AG04450 (cell line): Measurements from ENCODE around the gene CCNF. TPM values are rescaled to one million over a fixed set of nuclear protein-coding genes. Genes with fewer than 3 reads are reported as not detected.

ENCODE experiments used
- CTCF ChIA-PET: fragments of 300-600, 350-600 bp; formaldehyde crosslinking; extraction: SDS; loops from one replicate; lab custom pipeline; 2022; ENCODE audit warnings: antibody characterized with exemption, inconsistent platforms; lab: Charles Lee
- POLR2A ChIA-PET: fragments of 350-600 bp; formaldehyde crosslinking; extraction: SDS; loops from one replicate; lab custom pipeline; 2021; ENCODE audit warnings: antibody characterized with exemption, inconsistent platforms; lab: Yijun Ruan, JAX
- DNase-seq: peaks from one replicate; pipeline ENCODE4 v3.0.0-alpha.2; 2011; ENCODE audit warnings: low read depth, low spot score
- H3K27ac ChIP-seq: one replicate; pipeline ENCODE4 v1.5.1; 2012; ENCODE audit warnings: low read depth, low read length, control low read depth
- H3K27me3 ChIP-seq: one replicate; pipeline ENCODE4 v1.6.0; 2012; ENCODE audit warnings: low read length; ENCODE audit not compliant: control insufficient read depth, insufficient read depth
- H3K4me3 ChIP-seq: 2 replicates; pipeline ENCODE4 v1.5.1; 2011; ENCODE audit warnings: mild to moderate bottlenecking, low read depth, low read length, control low read depth
- H3K9me3 ChIP-seq: 2 replicates; pipeline ENCODE4 v1.5.1; 2012; ENCODE audit warnings: low read length; ENCODE audit not compliant: control insufficient read depth, insufficient read depth
- CTCF ChIP-seq: IDR thresholded peaks from 2 replicates; pipeline ENCODE4 v1.5.1; 2011; ENCODE audit warnings: low read depth, low read length, control low read depth, inconsistent platforms
- polyA plus RNA-seq: library from polyadenylated mRNA; depleted of rRNA; stranded (reverse); fragments of >200 nt; gene quantifications from 2 replicates; pipeline ENCODE4 v1.2.3, GENCODE V29; 2011

Gene CCNF
- polyA plus RNA-seq, 1 experiment = 2.3 TPM

- H3K4me3 ChIP-seq = no peak overlapping the region
- ChIA-PET POLR2A (no interaction called here), CTCF (interaction anchor here (4.0 kb wide), 1 partner anchor 11 kb away, joined by 23 read pairs; no protein-coding TSS in a partner anchor)
- no peak for DNase-seq
- no peaks in the 10 kb centered on the region for H3K27me3 ChIP-seq
- no peak overlapping the region for H3K27ac ChIP-seq
- TF ChIP-seq CTCF = no peak
- no peaks in the 10 kb centered on the region for H3K9me3 ChIP-seq
These were observed 60.3 kb downstream of the CCNF start for GRCh38 chr16:2489581-2489980.

- TF ChIP-seq CTCF = no peak
- POLR2A ChIA-PET = no interaction called here
- no peaks in the 10 kb centered on the region for H3K9me3 ChIP-seq
- DNase-seq = no peak
- no peaks in the 10 kb centered on the region for H3K27me3 ChIP-seq
- H3K4me3 ChIP-seq = no peak overlapping the region
- H3K27ac ChIP-seq = no peak overlapping the region
- CTCF ChIA-PET = interaction anchor here (4.0 kb wide), 1 partner anchor 11 kb away, joined by 23 read pairs; no protein-coding TSS in a partner anchor
These were observed 61.2 kb downstream of the CCNF start for GRCh38 chr16:2490190-2491105.

- no peak overlapping the region for H3K4me3 ChIP-seq
- ChIA-PET CTCF (interaction anchor here (0.8 kb wide), 1 partner anchor 9 kb away, joined by 3 read pairs; no protein-coding TSS in a partner anchor), POLR2A (no interaction called here)
- DNase-seq = no peak
- TF ChIP-seq CTCF = no peak
- no peak overlapping the region for H3K27ac ChIP-seq
- H3K27me3 ChIP-seq = no peaks in the 10 kb centered on the region
- no peaks in the 10 kb centered on the region; the same call in 1 of the 2 replicates for H3K9me3 ChIP-seq
These were observed 63.0 kb downstream of the CCNF start for GRCh38 chr16:2492292-2492691.

GRCh38 chr16:2493605-2494004 lies 64.4 kb downstream of the CCNF start:
- Histone ChIP-seq H3K27me3 (no peaks in the 10 kb centered on the region), H3K9me3 (no peaks in the 10 kb centered on the region; the same call in 1 of the 2 replicates), H3K4me3 (no peak overlapping the region), H3K27ac (no peak overlapping the region)
- CTCF ChIA-PET = interaction anchor here (0.9 kb wide), 1 partner anchor 10 kb away, joined by 4 read pairs; no protein-coding TSS in a partner anchor
- POLR2A ChIA-PET = no interaction called here
- no peak for DNase-seq
- no peak for TF ChIP-seq CTCF

GRCh38 chr16:2494616-2495015 lies 65.4 kb downstream of the CCNF start:
- Histone ChIP-seq H3K27me3 (no peaks in the 10 kb centered on the region), H3K9me3 (no peaks in the 10 kb centered on the region; the same call in 1 of the 2 replicates), H3K4me3 (no peak overlapping the region), H3K27ac (no peak overlapping the region)
- ChIA-PET CTCF (no interaction called here), POLR2A (no interaction called here)
- no peak for DNase-seq
- no peak for TF ChIP-seq CTCF
